GM19023 (cell line): Measurements from ENCODE around the gene MAP3K7CL.
"Not testable (repeated sequence)": the region's sequence is repeated elsewhere in the genome, so short reads cannot be mapped to it uniquely, and the experiment has no call there.

ENCODE experiments used
- ATAC-seq: cut with Tn5 transposase; IDR thresholded peaks from one replicate; pipeline ENCODE4 v1.9.1; 2021; ENCODE audit warnings: mild to moderate bottlenecking, moderate library complexity; ENCODE audit not compliant: unreplicated experiment

Gene MAP3K7CL

DNA sequence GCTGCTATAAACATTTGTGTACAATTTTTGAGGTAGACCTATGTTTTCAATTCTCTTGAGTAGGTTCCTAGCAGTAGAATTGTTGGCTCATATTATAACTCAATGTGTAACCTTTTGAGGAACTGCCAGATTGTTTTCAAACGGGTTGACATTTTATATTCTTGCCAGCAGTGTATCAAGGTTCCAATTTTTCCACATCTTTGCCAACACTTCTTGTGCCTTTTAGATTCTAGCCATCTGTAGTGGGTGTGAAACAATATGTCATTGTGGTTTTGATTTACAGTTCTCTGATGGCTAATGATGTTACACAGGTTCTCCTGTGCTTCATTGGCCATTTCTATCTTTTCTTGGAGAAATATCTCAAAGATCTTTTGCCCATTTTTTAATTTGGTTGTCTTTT is 36.4 kb downstream of the MAP3K7CL start:
- ATAC-seq, result no peak

DNA sequence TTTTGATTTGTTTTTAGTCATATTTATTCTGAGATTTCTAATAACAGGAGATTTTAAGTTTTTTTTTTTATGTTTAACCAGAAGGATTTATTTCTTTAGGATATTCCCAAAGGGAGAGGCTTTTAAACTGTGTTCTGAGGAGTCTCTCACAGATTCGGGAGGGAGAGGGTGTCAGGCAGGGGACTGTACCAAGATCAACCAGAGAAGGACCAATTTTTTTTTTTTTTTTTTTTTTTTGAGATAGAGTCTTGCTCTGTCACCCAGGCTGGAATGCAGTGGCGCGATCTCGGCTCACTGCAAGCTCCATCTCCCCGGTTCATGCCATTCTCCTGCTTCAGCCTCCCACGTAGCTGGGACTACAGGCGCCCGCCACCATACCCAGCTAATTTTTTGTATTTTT is 37.0 kb downstream of the MAP3K7CL start:
- not testable (repeated sequence) for ATAC-seq

DNA sequence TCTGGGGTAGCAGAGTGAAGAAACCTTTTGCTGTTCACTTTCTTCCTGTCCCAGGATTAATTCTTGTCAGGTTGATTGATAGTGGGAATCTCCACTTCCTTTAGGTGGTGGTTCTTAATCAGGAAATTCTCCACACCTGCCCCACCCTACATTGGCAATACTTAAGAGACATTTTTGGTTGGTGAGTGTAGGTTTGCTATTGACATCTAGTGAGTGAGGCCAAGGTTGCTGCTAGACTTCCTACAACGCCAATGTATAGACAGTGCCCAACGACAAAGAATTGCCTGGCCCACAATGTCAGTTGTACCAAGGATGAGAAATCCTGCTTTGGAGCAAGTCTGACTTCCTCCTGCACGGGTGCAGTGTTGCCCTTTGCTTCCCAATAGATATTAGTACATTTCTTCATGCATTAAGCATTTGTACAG is 38.5 kb downstream of the MAP3K7CL start:
- ATAC-seq, result no peak

DNA sequence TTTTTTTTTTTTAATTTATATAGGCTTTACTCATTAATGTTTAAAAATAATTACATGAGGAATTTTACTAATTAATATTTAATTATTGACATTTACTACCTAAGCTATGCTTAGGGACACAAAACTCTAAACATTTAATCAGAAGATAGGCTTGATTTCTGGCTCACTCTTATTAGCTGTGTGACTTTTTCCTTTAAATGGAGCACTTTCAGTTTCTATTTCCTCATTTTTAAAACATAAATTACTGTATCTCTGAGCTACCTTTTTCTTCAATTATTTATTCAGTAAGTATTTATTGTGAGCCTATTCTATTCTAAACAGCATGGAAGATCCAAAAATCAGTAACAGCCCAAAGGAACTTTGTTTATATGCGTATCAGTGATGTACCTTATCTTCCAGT is 40.5 kb downstream of the MAP3K7CL start:
- no peak for ATAC-seq

DNA sequence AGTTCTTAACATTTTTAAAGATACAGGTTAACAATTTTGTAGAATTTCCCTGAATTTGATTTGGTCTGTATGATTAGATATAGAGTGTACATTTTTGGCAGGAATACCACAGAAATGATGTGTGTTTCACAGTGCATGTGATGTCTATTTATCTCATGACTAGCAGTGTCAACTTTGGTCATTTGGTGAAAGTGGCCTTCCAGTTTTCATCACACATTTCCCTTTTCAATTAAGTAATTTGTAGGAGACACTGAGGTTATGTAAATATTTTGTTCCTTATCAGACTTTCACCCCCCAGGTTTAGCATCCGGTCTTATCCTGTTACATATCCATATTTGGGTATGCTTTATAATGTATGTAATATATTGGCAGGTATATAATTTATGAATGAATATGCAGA is 41.8 kb downstream of the MAP3K7CL start:
- ATAC-seq, result no peak

DNA sequence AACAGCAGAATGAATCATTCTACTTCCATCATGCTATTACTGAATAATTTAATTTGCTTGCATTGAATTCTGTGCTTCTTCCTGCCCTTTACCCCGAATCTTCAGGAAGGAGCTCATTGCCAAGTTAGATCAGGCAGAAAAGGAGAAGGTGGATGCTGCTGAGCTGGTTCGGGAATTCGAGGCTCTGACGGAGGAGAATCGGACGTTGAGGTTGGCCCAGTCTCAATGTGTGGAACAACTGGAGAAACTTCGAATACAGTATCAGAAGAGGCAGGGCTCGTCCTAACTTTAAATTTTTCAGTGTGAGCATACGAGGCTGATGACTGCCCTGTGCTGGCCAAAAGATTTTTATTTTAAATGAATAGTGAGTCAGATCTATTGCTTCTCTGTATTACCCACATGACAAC is 44.2 kb downstream of the MAP3K7CL start:
- no peak for ATAC-seq

DNA sequence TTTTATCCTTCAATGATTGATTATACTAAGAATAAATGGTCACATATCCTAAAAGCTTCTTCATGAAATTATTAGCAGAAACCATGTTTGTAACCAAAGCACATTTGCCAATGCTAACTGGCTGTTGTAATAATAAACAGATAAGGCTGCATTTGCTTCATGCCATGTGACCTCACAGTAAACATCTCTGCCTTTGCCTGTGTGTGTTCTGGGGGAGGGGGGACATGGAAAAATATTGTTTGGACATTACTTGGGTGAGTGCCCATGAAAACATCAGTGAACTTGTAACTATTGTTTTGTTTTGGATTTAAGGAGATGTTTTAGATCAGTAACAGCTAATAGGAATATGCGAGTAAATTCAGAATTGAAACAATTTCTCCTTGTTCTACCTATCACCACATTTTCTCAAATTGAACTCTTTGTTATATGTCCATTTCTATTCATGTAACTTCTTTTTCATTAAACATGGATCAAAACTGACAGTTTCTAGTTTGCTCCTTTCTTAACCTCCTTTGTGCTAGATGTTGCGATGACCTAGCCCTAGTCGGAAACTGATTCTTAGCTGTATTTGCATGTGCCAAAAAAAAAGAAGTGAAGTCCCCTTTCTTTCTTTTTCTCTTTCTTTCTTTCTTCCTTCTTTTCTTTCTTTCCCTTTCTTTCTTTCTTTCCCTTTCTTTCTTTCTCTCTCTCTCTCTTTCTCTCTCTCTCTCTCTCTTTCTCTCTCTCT is 45.1 kb downstream of the MAP3K7CL start:
- ATAC-seq, result no peak

DNA sequence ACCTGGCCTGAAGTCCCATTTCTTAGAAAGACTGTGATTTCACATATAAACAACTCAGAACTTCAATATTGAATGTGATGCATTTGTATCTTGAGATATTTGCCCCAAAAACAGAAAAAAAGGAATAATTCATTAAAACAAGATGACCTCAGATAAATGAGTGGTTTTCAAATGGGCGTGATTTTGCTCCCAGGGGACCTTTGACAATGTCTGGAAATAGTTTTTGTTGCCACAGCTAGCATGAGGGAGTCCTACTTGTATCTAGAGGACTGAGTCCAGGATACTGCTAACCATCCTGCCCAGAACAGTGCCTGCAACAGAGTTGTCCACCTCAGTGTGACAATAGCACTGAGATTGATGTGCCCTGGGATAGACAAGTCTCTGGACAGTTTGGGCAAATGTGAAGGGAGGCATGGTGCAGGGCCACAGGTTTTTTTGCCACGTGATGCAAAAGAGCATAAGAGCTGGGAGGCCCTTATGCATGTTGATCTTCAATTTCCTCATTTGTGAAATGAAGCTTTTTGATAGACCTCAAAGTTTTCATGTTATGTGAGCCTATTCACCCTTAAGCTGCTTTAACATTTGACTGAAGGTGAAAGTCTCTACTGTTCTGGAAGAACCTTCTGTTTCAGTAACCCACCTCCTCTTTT is 46.2 kb downstream of the MAP3K7CL start:
- ATAC-seq, result no peak

DNA sequence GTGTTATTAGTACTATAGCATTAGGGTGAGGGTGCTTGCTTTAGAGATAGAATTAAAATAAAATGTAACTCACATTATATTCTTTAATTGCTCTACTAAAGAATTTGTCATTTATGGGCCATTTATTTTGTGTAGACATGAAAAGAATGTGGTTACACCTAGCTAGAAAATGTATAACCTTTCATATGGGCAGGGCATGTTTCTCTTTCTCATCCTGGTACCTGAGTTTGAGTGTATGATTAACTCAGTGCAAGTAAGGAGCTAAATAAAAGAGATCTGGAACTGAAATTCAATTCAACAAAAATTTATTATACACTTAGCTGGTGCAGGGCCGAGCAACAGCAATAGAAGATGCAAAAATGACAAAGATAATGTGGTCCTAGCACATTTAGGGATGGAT is 47.4 kb downstream of the MAP3K7CL start:
- ATAC-seq, result no peak

DNA sequence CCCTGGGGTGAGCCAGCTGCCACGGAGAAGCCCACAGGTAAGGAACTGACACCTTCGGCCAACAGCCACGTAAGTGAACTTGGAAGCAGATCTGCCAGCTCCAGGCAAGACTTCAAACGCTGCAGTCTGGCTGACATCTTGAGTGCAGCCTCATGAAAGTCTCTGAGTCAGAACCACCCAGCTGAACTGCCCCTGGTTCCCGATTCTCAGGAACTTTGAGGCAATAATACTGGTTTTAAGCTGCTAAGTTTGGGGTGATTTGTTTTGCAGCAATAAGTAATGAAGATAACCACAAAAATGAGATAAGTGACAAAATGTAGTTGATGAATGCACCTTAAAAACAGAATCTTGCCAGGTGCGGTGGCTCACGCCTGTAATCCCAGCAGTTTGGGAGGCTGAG is 48.5 kb downstream of the MAP3K7CL start:
- no peak for ATAC-seq

DNA sequence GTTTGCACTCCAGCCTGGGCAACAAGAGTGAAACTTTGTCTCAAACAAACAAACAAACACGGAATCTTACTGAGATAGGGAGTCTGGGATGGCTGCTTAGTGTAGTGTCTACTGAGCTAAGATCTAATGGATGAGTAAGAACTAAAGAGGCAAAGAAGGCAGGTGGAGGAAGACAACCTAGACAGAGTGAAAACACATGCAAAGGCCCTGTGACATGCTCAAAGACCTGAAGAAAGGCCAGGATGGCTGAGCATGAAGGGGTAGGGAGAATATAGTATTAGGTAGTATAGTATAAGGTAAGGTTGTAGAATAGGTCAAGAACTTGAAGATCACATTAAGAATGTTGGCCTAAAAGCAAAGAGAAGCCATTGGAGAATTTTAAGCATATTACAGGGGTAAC is 49.1 kb downstream of the MAP3K7CL start:
- ATAC-seq, result no peak

DNA sequence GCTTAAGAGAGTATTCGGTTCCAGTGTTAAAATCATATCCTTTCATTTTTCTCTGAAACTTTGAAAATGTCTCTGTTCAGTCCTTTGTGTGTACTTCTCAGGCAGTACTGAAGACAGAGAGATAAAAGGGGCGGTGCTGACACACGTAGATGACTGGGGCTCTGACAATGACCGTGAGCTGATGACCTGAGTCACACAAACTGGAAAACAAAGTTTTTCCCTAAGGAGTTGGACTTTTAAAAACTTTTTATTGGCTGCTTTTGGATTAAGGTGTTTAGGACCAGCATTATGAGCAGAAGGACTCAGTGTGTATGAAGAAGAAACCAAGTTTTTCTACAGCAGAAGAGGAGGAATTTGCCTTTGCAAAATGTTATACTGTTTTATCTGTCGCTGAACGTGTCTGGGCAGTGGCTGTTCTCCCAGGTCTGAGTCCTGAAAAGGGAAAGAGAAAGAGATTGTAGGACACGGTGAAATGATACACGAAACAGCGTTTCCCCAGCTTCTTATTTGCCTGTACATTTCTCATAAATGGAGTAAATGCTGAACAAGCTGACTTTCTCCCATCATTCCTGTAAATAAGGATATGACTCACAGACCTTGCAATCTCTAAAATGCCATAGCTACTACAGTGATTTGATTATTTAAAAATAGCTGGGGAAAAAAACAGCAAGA is 51.5 kb downstream of the MAP3K7CL start:
- no peak for ATAC-seq

DNA sequence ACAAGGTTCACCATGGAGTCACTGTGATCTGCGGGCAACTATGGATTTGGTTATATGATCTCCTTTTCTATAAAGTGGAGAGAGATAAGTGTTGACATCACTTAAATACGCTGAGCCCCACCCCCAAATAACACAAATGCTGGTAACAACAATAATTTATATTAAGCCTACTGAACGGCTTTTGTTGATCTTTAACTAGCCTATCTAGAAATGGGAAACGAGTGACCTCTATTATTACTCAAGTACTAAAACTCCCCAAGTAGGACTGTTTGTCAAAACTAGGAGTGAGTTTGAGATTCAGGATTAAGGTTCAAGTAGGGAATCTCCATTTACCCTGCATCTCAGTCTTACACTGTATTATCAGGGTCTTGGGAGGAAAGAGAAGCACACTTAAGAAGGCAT is 52.2 kb downstream of the MAP3K7CL start:
- ATAC-seq, result no peak

DNA sequence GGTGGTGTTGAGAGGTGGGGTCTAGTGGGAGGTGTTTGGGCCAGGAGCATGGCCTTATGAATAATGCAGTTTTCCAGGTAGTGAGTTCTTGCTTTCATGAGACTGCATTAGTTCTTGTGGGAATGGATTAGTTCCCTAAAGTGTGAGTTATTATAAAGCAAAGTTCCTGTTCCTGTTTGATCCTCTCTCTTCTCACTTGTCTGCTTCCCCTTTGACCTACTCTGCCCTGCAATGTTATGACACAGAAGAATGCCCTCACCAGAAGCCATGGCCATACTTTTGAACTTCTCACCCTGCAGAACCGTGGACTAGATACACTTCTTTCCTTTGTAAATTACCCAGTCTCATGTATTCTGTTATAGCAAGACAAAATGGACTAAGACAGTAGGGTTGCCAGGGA is 53.6 kb downstream of the MAP3K7CL start:
- ATAC-seq, result no peak

DNA sequence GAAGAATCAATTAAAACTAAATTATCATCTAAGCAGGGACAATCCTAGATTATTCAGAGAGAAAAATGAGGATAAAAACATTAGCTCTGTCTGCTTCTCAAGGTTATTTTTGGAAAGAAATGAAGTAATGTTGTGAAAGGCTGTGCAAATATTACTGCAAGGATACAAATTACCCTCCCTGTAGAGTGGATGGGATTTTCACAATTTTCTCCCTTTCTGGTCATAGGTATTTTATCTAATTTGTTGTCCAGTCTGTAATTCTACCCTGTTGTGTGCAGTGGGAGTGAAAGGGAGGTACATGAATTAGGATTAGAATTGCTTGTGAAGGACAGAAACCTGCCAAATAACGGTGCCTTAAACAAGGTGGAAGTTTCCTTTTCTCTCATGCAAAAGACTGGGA is 54.7 kb downstream of the MAP3K7CL start:
- ATAC-seq, result no peak

DNA sequence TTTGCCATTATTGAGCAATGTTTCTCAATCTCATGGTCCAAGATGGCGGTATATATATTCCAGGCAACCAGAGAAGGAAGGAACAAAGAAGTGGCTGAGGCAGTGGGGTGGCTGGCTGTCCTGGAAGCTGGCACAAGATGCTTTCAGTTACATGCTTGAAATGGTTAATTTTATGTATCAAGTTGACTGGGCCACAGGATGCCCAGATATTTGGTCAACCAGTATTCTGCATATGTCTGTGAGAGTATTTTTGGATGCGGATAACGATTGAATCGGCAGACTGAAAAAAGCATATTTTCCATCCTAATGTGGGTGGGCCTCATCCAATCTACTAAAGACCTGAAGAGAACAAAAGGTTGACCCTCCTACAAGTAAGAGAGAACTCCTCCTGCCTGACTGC is 55.2 kb downstream of the MAP3K7CL start:
- no peak for ATAC-seq

DNA sequence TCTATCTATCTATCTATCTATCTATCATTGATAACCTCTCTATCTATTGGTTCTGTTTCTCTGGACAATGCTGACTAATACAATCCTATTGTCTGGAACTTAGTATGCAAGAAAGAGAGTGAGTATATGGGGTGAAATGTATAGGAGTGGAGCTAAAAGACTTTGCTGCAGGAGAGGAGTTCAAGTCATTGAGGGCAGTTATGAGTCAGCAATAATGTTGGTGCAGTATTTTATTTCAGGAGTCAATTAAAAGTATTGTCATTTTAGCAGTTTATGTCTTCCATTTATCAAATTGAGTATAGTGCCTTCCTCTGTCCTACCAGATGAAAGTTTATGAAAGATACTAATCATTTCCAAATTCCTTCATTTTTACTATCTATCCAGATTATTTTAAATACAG is 55.8 kb downstream of the MAP3K7CL start:
- no peak for ATAC-seq

DNA sequence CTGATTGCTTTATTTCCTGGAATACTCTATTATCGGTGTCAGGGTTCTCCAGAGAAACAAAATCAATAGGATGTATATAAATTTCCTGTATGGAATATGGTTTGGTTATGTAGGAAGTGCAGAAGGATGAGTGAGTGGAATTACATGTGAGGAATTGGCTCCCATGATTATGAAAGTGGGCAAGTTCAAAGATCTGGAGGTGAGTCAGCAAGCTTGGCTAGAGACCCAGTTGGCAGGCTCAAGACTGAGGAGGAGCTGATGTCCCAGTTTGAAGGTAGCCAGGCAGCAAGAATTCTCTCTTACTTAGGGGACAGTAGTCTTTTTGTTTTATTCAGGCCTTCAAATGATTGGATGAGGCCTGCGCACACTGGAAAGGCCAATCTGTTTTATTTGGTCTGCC is 57.5 kb downstream of the MAP3K7CL start:
- ATAC-seq, result no peak

DNA sequence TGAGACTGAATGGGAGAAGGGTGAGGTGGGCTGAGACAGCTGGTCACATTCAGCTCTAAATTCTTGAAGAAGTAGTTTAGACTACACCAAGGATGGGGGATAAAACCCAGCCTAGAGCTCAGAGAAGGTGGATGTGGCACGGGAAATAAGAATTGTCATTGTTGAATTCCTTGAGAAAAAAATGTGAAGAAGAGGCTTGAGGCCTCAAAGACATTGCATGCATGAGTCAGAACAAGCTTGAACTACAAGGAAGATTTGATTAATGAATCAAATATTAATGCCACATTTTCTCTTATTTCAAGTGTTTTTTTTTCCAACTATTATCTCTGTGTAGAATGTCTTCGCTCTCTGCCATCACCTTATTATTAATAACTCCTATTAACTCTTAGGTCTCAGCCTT is 58.9 kb downstream of the MAP3K7CL start:
- no peak for ATAC-seq

DNA sequence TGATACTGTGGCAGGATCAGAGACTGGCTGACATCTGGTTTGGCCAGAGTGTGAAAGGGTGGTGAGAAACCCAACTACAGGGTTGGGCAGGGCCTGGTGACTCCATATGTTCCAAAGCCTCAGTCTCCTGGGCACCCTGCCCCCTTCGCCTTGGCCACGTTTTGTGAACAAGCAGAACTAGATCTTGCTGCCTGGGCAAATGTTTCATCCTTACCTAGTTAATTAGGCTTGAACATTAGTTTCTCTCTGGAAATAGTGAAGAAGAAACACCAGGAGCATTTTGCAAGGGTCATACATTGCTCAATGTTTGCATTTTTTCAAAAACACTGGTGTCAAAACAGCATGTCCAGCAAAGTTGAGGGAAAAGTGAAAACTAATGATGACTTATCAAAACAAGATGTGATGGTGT is 60.5 kb downstream of the MAP3K7CL start:
- no peak for ATAC-seq

DNA sequence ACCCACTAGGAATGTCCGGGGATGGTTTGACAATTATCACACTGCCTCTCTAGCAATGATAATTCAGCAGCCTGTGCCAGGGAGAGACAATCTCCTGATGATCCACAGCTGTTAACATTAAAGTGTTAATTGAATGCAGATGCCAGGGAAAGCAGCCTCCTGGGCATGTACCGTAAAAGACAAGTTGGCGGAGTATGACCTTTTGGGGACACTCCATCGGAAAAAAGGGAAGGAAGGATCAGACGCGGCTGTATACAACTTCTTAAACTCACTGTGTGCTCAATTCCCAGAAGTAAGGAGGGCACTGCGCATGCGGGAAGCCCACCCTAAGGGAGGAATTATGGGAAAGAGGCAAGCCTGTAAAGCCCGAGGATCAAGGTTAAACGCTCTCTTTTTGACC is 62.6 kb downstream of the MAP3K7CL start:
- no peak for ATAC-seq

DNA sequence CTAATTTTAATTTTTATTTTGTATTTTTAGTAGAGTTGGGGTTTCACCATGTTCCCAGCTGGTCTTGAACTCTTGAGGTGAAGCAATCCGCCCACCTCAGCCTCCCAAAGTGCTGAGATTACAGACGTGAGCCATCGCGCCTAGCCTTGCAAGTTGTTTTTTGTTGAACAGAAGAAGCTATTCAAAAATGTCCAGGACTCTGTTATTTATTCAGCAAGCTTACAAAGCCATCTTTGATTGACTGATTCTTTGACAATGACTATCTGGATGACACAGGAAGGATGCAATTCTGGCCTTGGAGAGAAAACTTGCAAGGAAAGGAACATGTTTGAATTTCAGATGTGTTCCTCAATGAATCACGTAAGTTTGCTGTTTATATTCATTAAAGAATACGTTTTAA is 63.5 kb downstream of the MAP3K7CL start:
- ATAC-seq, result no peak
